Hepatocyte (in vitro differentiated cells): ENCODE measurements around the gene KCNE3. TPM values are rescaled to one million over a fixed set of nuclear protein-coding genes. Genes with fewer than 3 reads are reported as not detected.

Experiments used
- DNase-seq: peaks from one replicate; pipeline ENCODE4 v3.0.0-alpha.2; 2016; ENCODE audit warnings: low spot score
- H2AFZ ChIP-seq: fragments of 200-600 bp; sonication (generic); 2 replicates; pipeline ENCODE4 v1.6.0; 2016; ENCODE audit warnings: antibody characterized with exemption, mild to moderate bottlenecking
- H3K27ac ChIP-seq: fragments of 200-600 bp; sonication (generic); 2 replicates; pipeline ENCODE4 v1.5.1; 2016; ENCODE audit warnings: mild to moderate bottlenecking
- H3K27me3 ChIP-seq: fragments of 200-600 bp; sonication (generic); 2 replicates; pipeline ENCODE4 v1.6.1; 2016
- H3K36me3 ChIP-seq: fragments of 200-600 bp; sonication (generic); replicated peaks from 2 replicates; pipeline ENCODE4 v1.5.1; 2016; ENCODE audit warnings: low read depth; ENCODE audit not compliant: insufficient read depth
- H3K4me1 ChIP-seq: fragments of 200-600 bp; sonication (generic); 2 replicates; pipeline ENCODE4 v1.5.1; 2016; ENCODE audit warnings: mild to moderate bottlenecking, moderate library complexity; ENCODE audit not compliant: insufficient read depth
- H3K4me2 ChIP-seq: fragments of 200-600 bp; sonication (generic); 2 replicates; pipeline ENCODE4 v1.6.0; 2016
- H3K4me3 ChIP-seq: fragments of 200-600 bp; sonication (generic); 2 replicates; pipeline ENCODE4 v1.5.1; 2016; ENCODE audit warnings: mild to moderate bottlenecking
- H3K79me2 ChIP-seq: fragments of 200-600 bp; sonication (generic); 2 replicates; pipeline ENCODE4 v1.6.0; 2017; ENCODE audit warnings: mild to moderate bottlenecking
- H3K9me2 ChIP-seq: fragments of 200-600 bp; sonication (generic); replicated peaks from 2 replicates; pipeline ENCODE4 v1.6.0; 2017; ENCODE audit warnings: mild to moderate bottlenecking; ENCODE audit not compliant: insufficient read depth
- H3K9me3 ChIP-seq: fragments of 200-600 bp; sonication (generic); 2 replicates; pipeline ENCODE4 v1.5.1; 2016; ENCODE audit warnings: low read depth, mild to moderate bottlenecking
- H4K20me1 ChIP-seq: fragments of 200-600 bp; sonication (generic); 2 replicates; pipeline ENCODE4 v1.6.0; 2016; ENCODE audit warnings: mild to moderate bottlenecking; ENCODE audit not compliant: insufficient read depth, poor library complexity, severe bottlenecking
- EZH2 ChIP-seq: fragments of 200-600 bp; sonication (generic); IDR thresholded peaks from 2 replicates; pipeline ENCODE4 v1.6.1; 2016; ENCODE audit warnings: antibody characterized with exemption, mild to moderate bottlenecking, borderline replicate concordance
- EZH2phosphoT487 ChIP-seq: fragments of 200-600 bp; sonication (generic); IDR thresholded peaks from one replicate; pipeline ENCODE4 v1.6.1; 2018; ENCODE audit warnings: antibody characterized with exemption, mild to moderate bottlenecking, low read depth, moderate library complexity; ENCODE audit not compliant: unreplicated experiment, severe bottlenecking
- WGBS: methylation state at CpG from one replicate; pipeline ENCODE4 v1.1.6; 2016; ENCODE audit warnings: low lambda C conversion rate; ENCODE audit errors: missing lambda C conversion rate; 5-methylcytosine and 5-hydroxymethylcytosine counted together
- polyA plus RNA-seq: library from polyadenylated mRNA; unstranded; fragments of >200 nt; fragmentation: Nextera tagmentation; extraction: Ambion mirVana; gene quantifications from 2 replicates; pipeline ENCODE4 v1.2.1, GENCODE V29; 2016
- total RNA-seq: library from RNA; depleted of rRNA; stranded (reverse); fragments of >200 nt; gene quantifications from 2 replicates; pipeline ENCODE4 v1.2.3, GENCODE V29; 2014
- TF ChIP-seq, protein P1 (sequence below): fragments of 200-600 bp; sonication (generic); IDR thresholded peaks from 2 replicates; pipeline ENCODE4 v1.5.1; 2016; ENCODE audit warnings: antibody characterized with exemption, mild to moderate bottlenecking; ENCODE audit not compliant: poor library complexity

The KCNE3 gene
- total and polyA plus RNA-seq, 2 experiments from 2014 or later, result 8.7 to 18.6 TPM

- H3K4me1 ChIP-seq, result peaks cover 16% of the 10 kb centered on the region
- TF ChIP-seq EZH2phosphoT487 (no peak), EZH2 (no peak)
- TF ChIP-seq, protein P1, sequence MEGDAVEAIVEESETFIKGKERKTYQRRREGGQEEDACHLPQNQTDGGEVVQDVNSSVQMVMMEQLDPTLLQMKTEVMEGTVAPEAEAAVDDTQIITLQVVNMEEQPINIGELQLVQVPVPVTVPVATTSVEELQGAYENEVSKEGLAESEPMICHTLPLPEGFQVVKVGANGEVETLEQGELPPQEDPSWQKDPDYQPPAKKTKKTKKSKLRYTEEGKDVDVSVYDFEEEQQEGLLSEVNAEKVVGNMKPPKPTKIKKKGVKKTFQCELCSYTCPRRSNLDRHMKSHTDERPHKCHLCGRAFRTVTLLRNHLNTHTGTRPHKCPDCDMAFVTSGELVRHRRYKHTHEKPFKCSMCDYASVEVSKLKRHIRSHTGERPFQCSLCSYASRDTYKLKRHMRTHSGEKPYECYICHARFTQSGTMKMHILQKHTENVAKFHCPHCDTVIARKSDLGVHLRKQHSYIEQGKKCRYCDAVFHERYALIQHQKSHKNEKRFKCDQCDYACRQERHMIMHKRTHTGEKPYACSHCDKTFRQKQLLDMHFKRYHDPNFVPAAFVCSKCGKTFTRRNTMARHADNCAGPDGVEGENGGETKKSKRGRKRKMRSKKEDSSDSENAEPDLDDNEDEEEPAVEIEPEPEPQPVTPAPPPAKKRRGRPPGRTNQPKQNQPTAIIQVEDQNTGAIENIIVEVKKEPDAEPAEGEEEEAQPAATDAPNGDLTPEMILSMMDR, result no peak
- H3K9me2 ChIP-seq, result no peaks in the 10 kb centered on the region
- no peak overlapping the region for H3K4me2 ChIP-seq
- H3K27me3 ChIP-seq, result no peaks in the 10 kb centered on the region
- H3K79me2 ChIP-seq, result no peaks in the 10 kb centered on the region
- H3K4me3 ChIP-seq, result no peak overlapping the region
- H3K9me3 ChIP-seq, result no peaks in the 10 kb centered on the region
- H3K36me3 ChIP-seq, result no peaks in the 10 kb centered on the region
- no peaks in the 10 kb centered on the region for H4K20me1 ChIP-seq
- 100% methylated on average over 1 of the region's 1 CpG for WGBS
- no peak overlapping the region for H3K27ac ChIP-seq
- no peak overlapping the region for H2AFZ ChIP-seq
- no peak for DNase-seq
These were observed 28.7 kb downstream of the KCNE3 start for GRCh38 chr11:74438681-74439080.

- H3K79me2 ChIP-seq, result no peaks in the 10 kb centered on the region
- no peaks in the 10 kb centered on the region for H3K9me2 ChIP-seq
- H3K36me3 ChIP-seq, result no peaks in the 10 kb centered on the region
- no peak overlapping the region for H3K4me2 ChIP-seq
- H3K27me3 ChIP-seq, result no peaks in the 10 kb centered on the region
- DNase-seq, result no peak
- no peaks in the 10 kb centered on the region for H3K9me3 ChIP-seq
- H3K4me3 ChIP-seq, result no peak overlapping the region
- no peaks in the 10 kb centered on the region for H4K20me1 ChIP-seq
- 87% methylated on average over 1 of the region's 1 CpG for WGBS
- H3K4me1 ChIP-seq, result peaks cover 6% of the 10 kb centered on the region
- TF ChIP-seq, protein P1, result no peak
- TF ChIP-seq EZH2phosphoT487 (no peak), EZH2 (no peak)
- H2AFZ ChIP-seq, result no peak overlapping the region
- peak overlapping the region; percentile 8 for H3K27ac ChIP-seq
These were observed 29.8 kb downstream of the KCNE3 start for GRCh38 chr11:74437441-74438042.

- Histone ChIP-seq H2AFZ (no peak overlapping the region), H3K4me2 (no peak overlapping the region), H3K9me3 (no peaks in the 10 kb centered on the region), H3K27ac (no peak overlapping the region), H3K27me3 (no peaks in the 10 kb centered on the region), H3K4me3 (no peak overlapping the region), H3K79me2 (no peaks in the 10 kb centered on the region), H3K36me3 (no peaks in the 10 kb centered on the region), H4K20me1 (no peaks in the 10 kb centered on the region), H3K4me1 (no peaks in the 10 kb centered on the region), H3K9me2 (no peaks in the 10 kb centered on the region)
- WGBS, result 51% methylated on average over 7 of the region's 7 CpGs
- DNase-seq, result no peak
- no peak for TF ChIP-seq EZH2phosphoT487
- TF ChIP-seq, protein P1, result no peak
- no peak for TF ChIP-seq EZH2
These were observed 32.8 kb downstream of the KCNE3 start for GRCh38 chr11:74434528-74434927.

DNA sequence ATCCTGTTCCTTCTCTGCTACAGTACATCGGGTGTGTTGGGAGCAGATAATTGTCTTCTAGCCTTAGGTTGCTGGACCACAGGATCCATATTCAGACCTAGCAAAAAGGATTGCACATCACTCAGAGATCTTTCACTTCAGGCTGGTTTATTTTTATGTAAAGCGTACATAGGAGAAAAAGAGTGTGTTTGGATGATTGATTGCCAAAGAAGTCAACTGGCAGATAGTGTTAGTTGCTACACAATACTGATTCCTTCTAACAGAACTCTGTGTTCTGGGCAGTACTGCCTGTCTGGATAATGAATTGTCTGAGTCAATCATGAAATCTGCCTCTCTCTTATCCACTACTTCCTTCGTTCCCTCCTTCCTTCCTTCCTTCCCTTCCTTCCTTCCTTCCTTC is 38.1 kb downstream of the KCNE3 start:
- H3K4me3 ChIP-seq, result no peak overlapping the region
- no peaks in the 10 kb centered on the region for H3K9me3 ChIP-seq
- no peaks in the 10 kb centered on the region for H3K36me3 ChIP-seq
- WGBS, result 97% methylated on average over 2 of the region's 3 CpGs
- no peak overlapping the region for H3K4me2 ChIP-seq
- H3K79me2 ChIP-seq, result no peaks in the 10 kb centered on the region
- no peak for TF ChIP-seq EZH2phosphoT487
- TF ChIP-seq, protein P1, result no peak
- no peak for TF ChIP-seq EZH2
- no peak overlapping the region for H2AFZ ChIP-seq
- no peaks in the 10 kb centered on the region for H3K9me2 ChIP-seq
- H3K4me1 ChIP-seq, result no peaks in the 10 kb centered on the region
- no peaks in the 10 kb centered on the region for H4K20me1 ChIP-seq
- DNase-seq, result no peak
- no peak overlapping the region for H3K27ac ChIP-seq
- no peaks in the 10 kb centered on the region for H3K27me3 ChIP-seq
